ENCODE results near the gene BICRA. TPM values are rescaled to one million over a fixed set of nuclear protein-coding genes. Genes with fewer than 3 reads are reported as not detected.

Gene BICRA
- polyA plus RNA-seq, 3 donors = 0.08 to 4.6 TPM; not detected in 1

DNA sequence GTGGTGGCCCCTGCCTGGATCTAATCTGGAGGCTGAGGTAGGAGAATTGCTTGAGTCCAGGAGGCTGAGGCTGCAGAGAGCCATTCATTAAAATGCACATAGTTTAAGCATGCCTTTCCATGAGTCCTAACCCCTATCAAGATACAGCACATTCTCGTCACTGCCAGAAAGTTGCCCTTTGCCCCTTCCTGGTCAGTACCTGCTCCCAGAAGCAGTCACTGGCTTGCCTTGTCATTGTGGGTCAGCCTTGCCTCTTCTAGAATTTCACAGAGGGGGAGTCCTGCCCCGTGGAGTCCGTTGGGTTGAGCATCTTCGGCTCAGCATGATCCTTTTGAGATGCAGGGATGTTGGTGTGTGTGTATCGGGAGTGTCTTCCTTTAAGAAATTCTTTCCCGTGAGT is 10.8 kb downstream of the BICRA start:
- peaks cover 20% of the 10 kb centered on the region for H3K4me1 Mint-ChIP-seq
- H3K36me3 ChIP-seq (replicated peaks in 1 of 2; ENCODE audit: control insufficient read depth in 1 of 2, insufficient read depth in 2 of 2, low read length in 2 of 2) = peaks cover 2 to 34% of the 10 kb centered on the region in 2 donors
- H3K27ac Mint-ChIP-seq = peak overlapping the region in 1 of 7 donors; percentile 24
- intact Hi-C loops (cut with micrococcal nuclease) = no loop called here
- H3K27me3 Mint-ChIP-seq (ENCODE audit: low read depth in 3 of 3) = peaks cover 0 to 2% (median 1%) of the 10 kb centered on the region in 3 donors
- H3K79me2 ChIP-seq (ENCODE audit: insufficient read depth, low read length) = peaks cover 85% of the 10 kb centered on the region
- H3K4me3 Mint-ChIP-seq = no peak overlapping the region
- H3K9me3 ChIP-seq (replicated peaks in 1 of 2; ENCODE audit: control insufficient read depth in 1 of 2, insufficient read depth in 1 of 2, low read length in 2 of 2) = no peaks in the 10 kb centered on the region
- no peak overlapping the region for H3K9ac ChIP-seq (ENCODE audit: insufficient read depth, low read length, poor library complexity, severe bottlenecking)
- WGBS (ENCODE audit: insufficient coverage) = 98% methylated on average over 6 of the region's 6 CpGs
- H3K4me2 ChIP-seq (replicated peaks; ENCODE audit: extremely low read depth, low read length, poor library complexity, severe bottlenecking) = no peak overlapping the region
- H4K20me1 ChIP-seq (ENCODE audit: insufficient read depth, low read length) = peaks cover 92% of the 10 kb centered on the region
- H3K4me3 ChIP-seq (replicated peaks in 1 of 3; ENCODE audit: low read depth in 2 of 3, low read length in 3 of 3) = no peak overlapping the region
- H2AFZ ChIP-seq (ENCODE audit: insufficient read depth, low read depth, low read length, poor library complexity, severe bottlenecking) = no peak overlapping the region
- no peaks in the 10 kb centered on the region for H3K27me3 ChIP-seq (ENCODE audit: control insufficient read depth in 2 of 2, insufficient read depth in 2 of 2, low read length in 2 of 2)
- peaks cover 14 to 15% of the 10 kb centered on the region in 2 donors for H3K4me1 ChIP-seq (ENCODE audit: control insufficient read depth in 1 of 2, insufficient read depth in 2 of 2, low read length in 2 of 2)
- H3K36me3 Mint-ChIP-seq = peaks cover 28 to 54% of the 10 kb centered on the region in 2 donors
- TF ChIP-seq, protein P1, sequence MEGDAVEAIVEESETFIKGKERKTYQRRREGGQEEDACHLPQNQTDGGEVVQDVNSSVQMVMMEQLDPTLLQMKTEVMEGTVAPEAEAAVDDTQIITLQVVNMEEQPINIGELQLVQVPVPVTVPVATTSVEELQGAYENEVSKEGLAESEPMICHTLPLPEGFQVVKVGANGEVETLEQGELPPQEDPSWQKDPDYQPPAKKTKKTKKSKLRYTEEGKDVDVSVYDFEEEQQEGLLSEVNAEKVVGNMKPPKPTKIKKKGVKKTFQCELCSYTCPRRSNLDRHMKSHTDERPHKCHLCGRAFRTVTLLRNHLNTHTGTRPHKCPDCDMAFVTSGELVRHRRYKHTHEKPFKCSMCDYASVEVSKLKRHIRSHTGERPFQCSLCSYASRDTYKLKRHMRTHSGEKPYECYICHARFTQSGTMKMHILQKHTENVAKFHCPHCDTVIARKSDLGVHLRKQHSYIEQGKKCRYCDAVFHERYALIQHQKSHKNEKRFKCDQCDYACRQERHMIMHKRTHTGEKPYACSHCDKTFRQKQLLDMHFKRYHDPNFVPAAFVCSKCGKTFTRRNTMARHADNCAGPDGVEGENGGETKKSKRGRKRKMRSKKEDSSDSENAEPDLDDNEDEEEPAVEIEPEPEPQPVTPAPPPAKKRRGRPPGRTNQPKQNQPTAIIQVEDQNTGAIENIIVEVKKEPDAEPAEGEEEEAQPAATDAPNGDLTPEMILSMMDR (IDR thresholded peaks at IDR 0.05) = no peak
- DNase-seq = no peak
- no peak overlapping the region for H3K27ac ChIP-seq (ENCODE audit: low read depth in 1 of 2, low read length in 2 of 2)
- no peaks in the 10 kb centered on the region for H3K9me3 Mint-ChIP-seq

DNA sequence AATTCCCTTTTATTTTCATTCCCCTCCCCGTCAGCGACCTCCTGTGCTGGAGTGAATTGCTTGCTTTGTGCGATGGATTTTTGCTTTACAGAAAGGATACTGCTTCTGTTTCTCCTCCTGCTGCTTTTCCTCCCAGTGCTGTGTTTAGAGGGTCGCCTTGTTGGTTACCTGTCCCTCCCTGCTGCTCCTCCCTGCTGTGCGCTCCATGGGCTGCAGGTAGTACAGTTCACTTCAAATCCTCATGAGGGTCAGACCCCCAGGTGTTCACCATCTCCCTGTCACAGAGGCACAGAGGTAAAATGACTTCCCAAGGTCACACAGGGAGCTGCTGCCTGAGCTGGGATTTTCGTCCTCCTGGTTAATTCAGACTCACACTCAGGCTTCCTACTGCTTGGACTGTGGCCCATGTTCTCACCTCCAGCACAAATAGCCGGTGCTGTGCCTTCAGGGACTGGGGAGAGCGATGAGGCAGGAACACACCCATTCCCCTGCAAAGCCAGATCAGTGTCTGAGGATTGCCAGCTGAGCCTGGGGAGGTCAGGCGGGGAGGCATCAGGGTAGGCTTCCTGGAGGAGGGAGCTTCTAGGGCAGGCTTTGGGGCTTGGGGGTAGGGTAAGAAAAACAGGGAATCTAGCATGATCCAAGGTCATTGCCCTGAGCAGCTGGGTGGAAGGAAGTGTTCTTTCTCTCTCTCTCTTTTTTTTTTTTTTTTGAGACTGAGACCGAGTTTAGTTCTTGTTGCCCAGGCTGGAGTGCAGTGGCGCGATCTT is 14.4 kb downstream of the BICRA start:
- peaks cover 35 to 57% of the 10 kb centered on the region in 2 donors for H3K36me3 Mint-ChIP-seq
- no peaks in the 10 kb centered on the region for H3K27me3 ChIP-seq (ENCODE audit: control insufficient read depth in 2 of 2, insufficient read depth in 2 of 2, low read length in 2 of 2)
- H3K9me3 ChIP-seq (replicated peaks in 1 of 2; ENCODE audit: control insufficient read depth in 1 of 2, insufficient read depth in 1 of 2, low read length in 2 of 2) = no peaks in the 10 kb centered on the region
- TF ChIP-seq, protein P1 (IDR thresholded peaks at IDR 0.05) = no peak
- peaks cover 87% of the 10 kb centered on the region for H3K79me2 ChIP-seq (ENCODE audit: insufficient read depth, low read length)
- peaks cover 91% of the 10 kb centered on the region for H4K20me1 ChIP-seq (ENCODE audit: insufficient read depth, low read length)
- intact Hi-C loops (cut with micrococcal nuclease) = no loop called here
- no peaks in the 10 kb centered on the region for H3K4me1 ChIP-seq (ENCODE audit: control insufficient read depth in 1 of 2, insufficient read depth in 2 of 2, low read length in 2 of 2)
- H3K36me3 ChIP-seq (replicated peaks in 1 of 2; ENCODE audit: control insufficient read depth in 1 of 2, insufficient read depth in 2 of 2, low read length in 2 of 2) = peaks cover 2 to 34% of the 10 kb centered on the region in 2 donors
- H3K27ac Mint-ChIP-seq = peak overlapping the region in 2 of 7 donors; percentile 64 to 82
- H3K4me2 ChIP-seq (replicated peaks; ENCODE audit: extremely low read depth, low read length, poor library complexity, severe bottlenecking) = no peak overlapping the region
- peaks cover 0 to 2% (median 1%) of the 10 kb centered on the region in 3 donors for H3K27me3 Mint-ChIP-seq (ENCODE audit: low read depth in 3 of 3)
- H2AFZ ChIP-seq (ENCODE audit: insufficient read depth, low read depth, low read length, poor library complexity, severe bottlenecking) = no peak overlapping the region
- H3K4me3 ChIP-seq (replicated peaks in 1 of 3; ENCODE audit: low read depth in 2 of 3, low read length in 3 of 3) = no peak overlapping the region
- WGBS (ENCODE audit: insufficient coverage) = 95% methylated on average over 6 of the region's 12 CpGs
- H3K9ac ChIP-seq (ENCODE audit: insufficient read depth, low read length, poor library complexity, severe bottlenecking) = no peak overlapping the region
- no peaks in the 10 kb centered on the region for H3K9me3 Mint-ChIP-seq
- H3K27ac ChIP-seq (ENCODE audit: low read depth in 1 of 2, low read length in 2 of 2) = no peak overlapping the region
- DNase-seq = no peak
- H3K4me1 Mint-ChIP-seq = peaks cover 5% of the 10 kb centered on the region
- H3K4me3 Mint-ChIP-seq = no peak overlapping the region

All from CD14-positive monocyte (primary cell).